Measurements from ENCODE around the gene CLSTN3.
A peak's percentile ranks its signal among the peaks of the same experiment; 100 is the strongest.

The CLSTN3 gene

GRCh38 chr12:7151532-7151931 lies 21.4 kb downstream of the CLSTN3 start:
- H3K27me3 ChIP-seq (ENCODE audit: insufficient read depth, poor library complexity, severe bottlenecking): no peaks in the 10 kb centered on the region
- H3K27ac ChIP-seq (ENCODE audit: poor library complexity, severe bottlenecking): no peak overlapping the region
- TF ChIP-seq CTCF (IDR thresholded peaks at IDR 0.05; ENCODE audit: poor library complexity, severe bottlenecking): no peak
- no peaks in the 10 kb centered on the region for H3K36me3 ChIP-seq (ENCODE audit: low read depth)
- DNase-seq (ENCODE audit: low spot score): no peak
- ATAC-seq (ENCODE audit: low read depth): no peak
- no peaks in the 10 kb centered on the region for H3K9me3 ChIP-seq (ENCODE audit: severe bottlenecking)
- H3K4me1 ChIP-seq (ENCODE audit: insufficient read depth, poor library complexity, severe bottlenecking): peaks cover 5% of the 10 kb centered on the region
- H3K4me3 ChIP-seq (ENCODE audit: severe bottlenecking): no peak overlapping the region

- no peaks in the 10 kb centered on the region for H3K9me3 ChIP-seq (ENCODE audit: severe bottlenecking)
- H3K27ac ChIP-seq (ENCODE audit: poor library complexity, severe bottlenecking): no peak overlapping the region
- no peak for TF ChIP-seq CTCF (IDR thresholded peaks at IDR 0.05; ENCODE audit: poor library complexity, severe bottlenecking)
- H3K36me3 ChIP-seq (ENCODE audit: low read depth): no peaks in the 10 kb centered on the region
- H3K4me1 ChIP-seq (ENCODE audit: insufficient read depth, poor library complexity, severe bottlenecking): peaks cover 5% of the 10 kb centered on the region
- ATAC-seq (ENCODE audit: low read depth) (no peak), DNase-seq (ENCODE audit: low spot score) (no peak)
- H3K27me3 ChIP-seq (ENCODE audit: insufficient read depth, poor library complexity, severe bottlenecking): no peaks in the 10 kb centered on the region
- no peak overlapping the region for H3K4me3 ChIP-seq (ENCODE audit: severe bottlenecking)
Observed at GRCh38 chr12:7152818-7153217, 22.6 kb downstream of the CLSTN3 start.

- TF ChIP-seq CTCF (IDR thresholded peaks at IDR 0.05; ENCODE audit: poor library complexity, severe bottlenecking): no peak
- DNase-seq (ENCODE audit: low spot score) (no peak), ATAC-seq (ENCODE audit: low read depth) (no peak)
- Histone ChIP-seq H3K36me3 (ENCODE audit: low read depth) (no peaks in the 10 kb centered on the region), H3K9me3 (ENCODE audit: severe bottlenecking) (no peaks in the 10 kb centered on the region), H3K4me3 (ENCODE audit: severe bottlenecking) (no peak overlapping the region), H3K27ac (ENCODE audit: poor library complexity, severe bottlenecking) (no peak overlapping the region), H3K4me1 (ENCODE audit: insufficient read depth, poor library complexity, severe bottlenecking) (peaks cover 5% of the 10 kb centered on the region), H3K27me3 (ENCODE audit: insufficient read depth, poor library complexity, severe bottlenecking) (no peaks in the 10 kb centered on the region)
Observed at GRCh38 chr12:7154042-7154441, 23.9 kb downstream of the CLSTN3 start.

GRCh38 chr12:7154901-7155470 lies 24.8 kb downstream of the CLSTN3 start:
- Histone ChIP-seq H3K36me3 (ENCODE audit: low read depth) (no peaks in the 10 kb centered on the region), H3K27ac (ENCODE audit: poor library complexity, severe bottlenecking) (no peak overlapping the region), H3K27me3 (ENCODE audit: insufficient read depth, poor library complexity, severe bottlenecking) (no peaks in the 10 kb centered on the region), H3K4me3 (ENCODE audit: severe bottlenecking) (no peak overlapping the region), H3K9me3 (ENCODE audit: severe bottlenecking) (no peaks in the 10 kb centered on the region), H3K4me1 (ENCODE audit: insufficient read depth, poor library complexity, severe bottlenecking) (peaks cover 5% of the 10 kb centered on the region)
- DNase-seq (ENCODE audit: low spot score): no peak
- TF ChIP-seq CTCF (IDR thresholded peaks at IDR 0.05; ENCODE audit: poor library complexity, severe bottlenecking): no peak
- no peak for ATAC-seq (ENCODE audit: low read depth)

- peaks cover 5% of the 10 kb centered on the region for H3K4me1 ChIP-seq (ENCODE audit: insufficient read depth, poor library complexity, severe bottlenecking)
- ATAC-seq (ENCODE audit: low read depth): peak; percentile 77
- H3K9me3 ChIP-seq (ENCODE audit: severe bottlenecking): no peaks in the 10 kb centered on the region
- no peak overlapping the region for H3K27ac ChIP-seq (ENCODE audit: poor library complexity, severe bottlenecking)
- no peaks in the 10 kb centered on the region for H3K27me3 ChIP-seq (ENCODE audit: insufficient read depth, poor library complexity, severe bottlenecking)
- no peaks in the 10 kb centered on the region for H3K36me3 ChIP-seq (ENCODE audit: low read depth)
- no peak for TF ChIP-seq CTCF (IDR thresholded peaks at IDR 0.05; ENCODE audit: poor library complexity, severe bottlenecking)
- DNase-seq (ENCODE audit: low spot score): no peak
- H3K4me3 ChIP-seq (ENCODE audit: severe bottlenecking): no peak overlapping the region
Observed at GRCh38 chr12:7155471-7156034, 25.4 kb downstream of the CLSTN3 start.
